SK-N-MC (cell line): Measurements from ENCODE around the gene LCE1F.

Source experiments
- DNase-seq: peaks from one replicate; pipeline ENCODE4 v3.0.0-alpha.2; 2011; ENCODE audit warnings: low read depth, low spot score
- H3K27ac ChIP-seq: fragments of 200-600 bp; sonication (generic); 2 replicates; pipeline ENCODE4 v1.5.1; 2016; ENCODE audit warnings: mixed run types
- H3K36me3 ChIP-seq: fragments of 200-600 bp; sonication (generic); 2 replicates; pipeline ENCODE4 v1.6.1; 2017; ENCODE audit warnings: antibody characterized with exemption, low read length, mixed read lengths; ENCODE audit not compliant: insufficient read depth
- H3K4me3 ChIP-seq: fragments of 200-600 bp; sonication (generic); 2 replicates; pipeline ENCODE4 v1.5.1; 2016
- H3K9ac ChIP-seq: fragments of 200-600 bp; sonication (generic); 2 replicates; pipeline ENCODE4 v1.8.0; 2017; ENCODE audit warnings: mixed run types, mixed read lengths; ENCODE audit not compliant: insufficient read length
- H3K9me3 ChIP-seq: fragments of 200-600 bp; sonication (generic); 2 replicates; pipeline ENCODE4 v1.6.1; 2017; ENCODE audit warnings: low read depth, mild to moderate bottlenecking, antibody characterized with exemption, low read length, moderate library complexity, mixed read lengths
- EZH2 ChIP-seq: fragments of 200-600 bp; sonication (generic); IDR thresholded peaks from one replicate; pipeline ENCODE4 v1.6.1; 2017; ENCODE audit warnings: antibody characterized with exemption
- FOXP2 ChIP-seq: optimal IDR thresholded peaks from 2 replicates; pipeline ENCODE3; 2011; ENCODE audit warnings: mild to moderate bottlenecking, moderate library complexity; ENCODE audit not compliant: insufficient read depth; ENCODE audit errors: extremely low read length, control extremely low read depth
- POLR2AphosphoS5 ChIP-seq: IDR thresholded peaks from 2 replicates; pipeline ENCODE4 v1.6.1; 2012; ENCODE audit warnings: mild to moderate bottlenecking, low read depth, low read length, borderline replicate concordance

LCE1F gene

GRCh38 chr1:152761609-152762213 lies 13.2 kb upstream of the LCE1F start:
- DNase-seq: no peak
- Histone ChIP-seq H3K27ac (no peak overlapping the region), H3K9me3 (no peaks in the 10 kb centered on the region), H3K36me3 (no peaks in the 10 kb centered on the region), H3K4me3 (no peak overlapping the region), H3K9ac (no peak overlapping the region)
- TF ChIP-seq FOXP2 (no peak), POLR2AphosphoS5 (no peak), EZH2 (no peak)

- H3K9ac ChIP-seq: no peak overlapping the region
- DNase-seq: no peak
Observed at GRCh38 chr1:152768847-152769533, 6.0 kb upstream of the LCE1F start.

DNA sequence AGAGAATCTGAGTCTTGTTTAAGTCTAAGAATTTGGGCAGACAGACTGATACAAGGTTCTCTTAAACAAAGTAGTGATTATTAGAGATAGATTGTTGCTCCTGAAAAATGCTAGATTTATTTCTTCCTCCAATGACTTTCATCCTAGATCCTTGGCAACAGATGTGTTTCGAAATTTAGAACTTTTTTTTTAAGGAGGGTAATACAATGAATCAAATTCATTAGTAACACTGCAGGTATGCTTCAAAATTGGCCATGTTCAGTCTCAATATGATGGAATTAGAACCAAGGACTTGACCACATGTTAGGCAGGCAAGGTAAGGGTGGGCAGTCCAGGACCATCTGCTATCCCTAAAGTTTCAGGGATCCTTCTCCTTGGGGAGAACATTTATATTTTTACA lies 4.5 kb upstream of the LCE1F start:
- no peak overlapping the region for H3K27ac ChIP-seq
- no peak for TF ChIP-seq POLR2AphosphoS5
- no peak for TF ChIP-seq FOXP2
- TF ChIP-seq EZH2: no peak
- no peaks in the 10 kb centered on the region for H3K36me3 ChIP-seq
- H3K9me3 ChIP-seq: no peaks in the 10 kb centered on the region
- DNase-seq: no peak
- H3K4me3 ChIP-seq: no peak overlapping the region
- H3K9ac ChIP-seq: no peak overlapping the region

More at GRCh38 chr1:152768847-152769533, 6.0 kb upstream of the LCE1F start:
- no peaks in the 10 kb centered on the region for H3K9me3 ChIP-seq
- H3K36me3 ChIP-seq: no peaks in the 10 kb centered on the region
- TF ChIP-seq EZH2: no peak
- no peak for TF ChIP-seq FOXP2
- no peak for TF ChIP-seq POLR2AphosphoS5
- no peak overlapping the region for H3K4me3 ChIP-seq
- no peak overlapping the region for H3K27ac ChIP-seq

DNA sequence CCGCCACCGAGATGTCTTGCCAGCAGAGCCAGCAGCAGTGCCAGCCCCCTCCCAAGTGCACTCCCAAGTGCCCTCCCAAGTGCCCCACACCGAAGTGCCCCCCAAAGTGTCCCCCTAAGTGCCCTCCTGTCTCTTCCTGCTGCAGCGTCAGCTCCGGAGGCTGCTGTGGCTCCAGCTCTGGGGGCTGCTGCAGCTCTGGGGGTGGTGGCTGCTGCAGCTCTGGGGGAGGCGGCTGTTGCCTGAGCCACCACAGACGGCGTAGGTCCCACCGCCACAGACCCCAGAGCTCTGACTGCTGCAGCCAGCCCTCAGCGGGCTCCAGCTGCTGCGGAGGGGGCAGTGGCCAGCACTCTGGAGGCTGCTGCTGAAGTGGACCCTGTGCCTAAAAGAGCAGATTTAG lies 1.4 kb downstream of the LCE1F start:
- no peak for DNase-seq
- no peak overlapping the region for H3K9ac ChIP-seq
- H3K4me3 ChIP-seq: no peak overlapping the region
- H3K9me3 ChIP-seq: no peaks in the 10 kb centered on the region
- no peak overlapping the region for H3K27ac ChIP-seq
- TF ChIP-seq POLR2AphosphoS5: no peak
- TF ChIP-seq EZH2: no peak
- no peak for TF ChIP-seq FOXP2
- no peaks in the 10 kb centered on the region for H3K36me3 ChIP-seq

GRCh38 chr1:152777510-152778137 lies 2.7 kb downstream of the LCE1F start:
- DNase-seq: no peak
- H3K9ac ChIP-seq: no peak overlapping the region
- H3K9me3 ChIP-seq: no peaks in the 10 kb centered on the region

DNA sequence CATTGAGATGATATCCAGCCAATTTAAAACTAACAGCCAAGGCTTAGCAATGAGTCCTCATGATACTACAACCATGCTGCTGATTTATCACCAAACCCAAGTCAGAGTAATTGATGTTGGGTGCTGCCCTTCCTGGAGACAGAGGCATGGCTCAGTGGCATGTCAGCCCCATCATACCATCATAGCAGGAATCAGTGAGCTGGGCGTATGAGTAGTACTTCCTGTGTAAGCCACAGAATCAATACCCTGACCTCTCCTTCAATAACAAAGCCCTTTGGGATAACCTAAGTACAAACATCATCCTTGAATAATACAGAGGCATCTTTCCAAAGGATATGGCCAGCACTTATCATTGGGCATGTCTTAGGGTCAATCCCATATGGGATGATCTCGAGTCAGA lies 8.2 kb downstream of the LCE1F start:
- Histone ChIP-seq H3K27ac (no peak overlapping the region), H3K4me3 (no peak overlapping the region), H3K9ac (no peak overlapping the region), H3K9me3 (no peaks in the 10 kb centered on the region), H3K36me3 (no peaks in the 10 kb centered on the region)
- TF ChIP-seq POLR2AphosphoS5 (no peak), FOXP2 (no peak), EZH2 (no peak)
- no peak for DNase-seq

More at GRCh38 chr1:152777510-152778137, 2.7 kb downstream of the LCE1F start:
- no peak for TF ChIP-seq EZH2
- no peak for TF ChIP-seq FOXP2
- no peak for TF ChIP-seq POLR2AphosphoS5
- Histone ChIP-seq H3K36me3 (no peaks in the 10 kb centered on the region), H3K27ac (no peak overlapping the region), H3K4me3 (no peak overlapping the region)

GRCh38 chr1:152786077-152786476 lies 11.1 kb downstream of the LCE1F start, which contains the start of gene LCE1E:
TSS of gene LCE1E (plus strand) at chr1:152786257. CDS start at chr1:152787300, 1,043 bp downstream.
- no peak within 1 kb of the TSS for H3K9ac ChIP-seq
- H3K36me3 ChIP-seq: no peaks in the 10 kb centered on the region
- TF ChIP-seq FOXP2: no peak
- no peak for TF ChIP-seq POLR2AphosphoS5
- no peak for TF ChIP-seq EZH2
- H3K4me3 ChIP-seq: no peak within 1 kb of the TSS
- no peaks in the 10 kb centered on the region for H3K9me3 ChIP-seq
- no peak within 1 kb of the TSS for H3K27ac ChIP-seq
- DNase-seq: no peak

DNA sequence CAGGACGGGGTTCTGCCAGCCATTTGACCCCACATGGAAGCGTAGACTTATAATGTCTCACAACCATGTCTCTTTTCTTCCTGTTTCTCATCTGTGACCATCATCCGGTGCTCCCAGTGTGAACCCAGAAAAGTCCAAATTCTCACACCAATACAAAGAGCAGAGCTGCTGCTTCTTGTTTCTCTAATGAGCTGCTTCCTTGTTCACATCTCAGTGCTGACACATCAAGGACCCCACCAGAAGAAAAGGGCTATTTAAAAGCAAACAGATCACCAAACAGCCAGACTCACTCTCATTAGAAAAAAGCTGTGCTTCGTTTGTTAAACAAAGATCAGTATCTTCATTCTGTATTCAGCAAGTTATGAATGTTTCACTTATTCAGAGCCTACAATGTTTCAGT lies 20.7 kb downstream of the LCE1F start:
- DNase-seq: no peak
- no peak overlapping the region for H3K9ac ChIP-seq
- TF ChIP-seq EZH2 (no peak), FOXP2 (no peak), POLR2AphosphoS5 (no peak)
- no peaks in the 10 kb centered on the region for H3K36me3 ChIP-seq
- H3K4me3 ChIP-seq: no peak overlapping the region
- no peak overlapping the region for H3K27ac ChIP-seq
- H3K9me3 ChIP-seq: no peaks in the 10 kb centered on the region
